ENCODE results near the gene VPS26A.

The VPS26A gene

DNA sequence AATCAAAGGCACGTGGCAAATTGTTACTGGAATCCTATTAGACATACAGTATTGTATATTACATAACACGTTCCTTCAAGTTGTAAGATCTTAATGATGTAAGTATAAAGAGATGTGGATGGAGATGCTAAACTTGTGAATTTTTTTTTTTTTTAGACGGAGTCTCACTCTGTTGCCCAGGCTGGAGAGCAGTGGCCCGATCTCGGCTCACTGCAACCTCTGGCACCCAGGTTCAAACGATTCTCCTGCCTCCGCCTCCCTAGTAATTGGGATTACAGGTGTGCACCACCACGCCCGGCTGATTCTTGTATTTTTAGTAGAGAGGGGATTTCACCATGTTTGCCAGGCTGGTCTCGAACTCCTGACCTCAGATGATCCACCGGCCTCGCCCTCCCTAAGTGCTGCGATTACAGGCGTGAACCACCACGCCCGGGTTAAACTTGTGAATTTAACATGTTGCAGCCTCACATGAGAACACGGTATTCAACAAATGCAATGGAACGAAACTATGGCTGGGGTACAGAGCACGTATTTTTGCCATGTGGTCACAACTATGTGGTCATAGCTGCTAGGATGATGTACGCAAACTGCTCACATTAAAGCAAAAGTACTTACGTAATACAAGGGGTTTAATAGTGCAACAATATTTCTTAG lies 55.2 kb downstream of the VPS26A start:
- DNase-seq = peak; percentile 69 to 90

DNA sequence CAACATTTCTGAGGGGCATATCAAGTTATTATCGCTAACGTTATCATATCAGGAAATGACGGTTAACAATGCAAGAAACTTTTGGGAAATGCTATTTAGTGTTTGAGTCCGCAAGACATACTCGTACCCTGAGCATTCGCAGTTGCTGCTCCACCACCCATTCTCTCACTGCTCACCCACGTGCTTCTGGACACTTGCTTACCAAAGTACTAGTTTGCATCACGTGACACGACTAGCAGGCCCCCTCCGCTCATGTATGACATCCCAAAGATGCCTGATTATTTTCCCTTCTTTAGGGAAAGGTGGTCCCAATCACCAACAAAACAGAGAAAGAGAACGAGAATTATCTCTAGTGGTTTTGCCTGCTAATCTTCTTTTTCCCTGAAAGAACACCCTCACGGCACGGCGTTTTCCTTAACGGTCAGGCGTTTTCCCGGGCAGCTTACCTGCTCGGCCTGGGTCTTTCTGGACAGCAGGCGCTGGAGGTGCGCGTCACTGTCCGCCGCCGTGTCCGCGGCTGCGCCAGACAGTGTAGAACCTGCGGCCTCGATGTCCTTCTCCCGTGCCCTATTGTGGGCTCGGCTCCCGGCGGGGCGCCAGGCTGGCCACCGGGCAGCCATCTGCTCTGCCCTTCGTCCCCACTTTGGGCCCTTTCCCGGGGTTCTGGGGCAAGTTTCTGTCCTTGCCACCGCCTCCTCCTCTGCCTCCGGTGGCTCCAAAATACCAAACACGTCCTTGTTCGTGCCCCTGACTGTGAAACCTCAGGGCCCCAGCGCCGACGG lies 56.0 kb downstream of the VPS26A start, which contains the start of gene SUPV3L1:
SUPV3L1 (plus strand) TSS at position 492 of the 782 bp plus-strand sequence; CDS start at position 550, 58 bp downstream.
- peak; percentile 96 to 97 for DNase-seq

DNA sequence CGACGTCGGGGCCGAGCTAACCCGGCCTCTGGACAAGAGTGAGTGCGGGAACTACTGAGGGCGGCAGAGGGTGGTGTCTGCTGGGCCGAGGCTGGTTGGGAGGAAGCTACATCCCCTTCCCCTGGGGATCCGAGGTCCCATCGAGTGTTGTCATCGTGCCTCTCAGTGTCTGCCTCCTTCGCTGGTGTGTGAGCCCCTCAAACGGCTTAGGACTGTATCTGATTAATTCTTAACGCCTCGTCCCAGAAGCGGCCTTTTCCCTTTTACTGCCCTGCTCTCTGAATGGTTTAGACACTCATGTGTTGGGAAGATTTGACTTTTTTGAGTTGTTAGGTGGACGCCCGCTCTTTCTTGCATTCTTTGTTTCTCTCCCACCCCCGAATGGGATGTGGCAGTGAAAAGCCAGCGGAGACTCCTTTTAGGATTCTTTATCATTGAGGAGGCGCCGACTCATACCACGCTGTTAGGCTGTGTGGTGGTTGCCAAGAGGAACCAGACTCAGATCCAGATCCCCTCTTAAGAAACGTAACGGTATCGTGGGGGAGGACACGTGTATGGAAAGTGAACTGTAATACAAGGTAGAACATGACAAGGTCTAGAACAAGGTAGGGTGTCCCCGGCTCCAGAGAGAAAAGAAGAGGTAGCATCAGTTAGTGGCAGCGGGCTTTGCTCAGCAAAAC lies 56.7 kb downstream of the VPS26A start:
- no peak for DNase-seq

DNA sequence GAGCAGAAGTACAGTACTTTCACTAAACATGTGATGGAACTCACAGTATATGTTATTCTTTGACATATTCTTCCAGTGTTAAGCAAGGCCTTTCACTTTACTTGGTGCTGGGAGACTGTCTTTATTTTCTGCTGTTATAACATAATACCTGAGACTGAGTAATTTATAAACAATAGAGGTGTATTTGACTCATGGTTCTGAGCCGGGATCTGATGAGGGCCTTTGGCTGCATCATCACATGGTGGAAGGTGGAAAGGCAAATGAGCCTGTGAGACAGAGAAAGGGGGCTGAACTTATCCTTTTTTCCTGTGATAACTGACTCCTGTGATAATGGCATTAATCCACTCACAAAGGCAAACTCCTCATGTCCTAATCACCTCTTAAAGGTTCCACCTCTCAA lies 57.5 kb downstream of the VPS26A start:
- no peak for DNase-seq

DNA sequence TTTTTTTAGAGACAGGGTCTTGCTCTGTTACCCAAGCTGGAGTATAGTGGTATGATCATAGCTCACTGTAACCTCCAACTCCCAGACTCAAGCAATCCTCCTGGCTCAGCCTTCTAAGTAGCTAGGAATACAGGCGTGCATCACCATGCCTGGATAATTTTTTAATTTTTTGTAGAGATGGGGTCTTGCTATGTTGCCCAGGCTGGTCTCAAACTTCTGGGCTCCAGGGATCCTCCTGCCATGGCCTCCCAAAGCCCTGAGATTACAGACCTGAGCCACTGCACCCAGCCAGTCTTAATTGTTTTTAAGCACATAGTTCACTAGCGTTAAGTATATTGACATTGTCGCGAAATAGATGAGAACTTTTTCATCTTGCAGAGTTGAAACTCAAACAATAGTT lies 58.0 kb downstream of the VPS26A start:
- DNase-seq = no peak

DNA sequence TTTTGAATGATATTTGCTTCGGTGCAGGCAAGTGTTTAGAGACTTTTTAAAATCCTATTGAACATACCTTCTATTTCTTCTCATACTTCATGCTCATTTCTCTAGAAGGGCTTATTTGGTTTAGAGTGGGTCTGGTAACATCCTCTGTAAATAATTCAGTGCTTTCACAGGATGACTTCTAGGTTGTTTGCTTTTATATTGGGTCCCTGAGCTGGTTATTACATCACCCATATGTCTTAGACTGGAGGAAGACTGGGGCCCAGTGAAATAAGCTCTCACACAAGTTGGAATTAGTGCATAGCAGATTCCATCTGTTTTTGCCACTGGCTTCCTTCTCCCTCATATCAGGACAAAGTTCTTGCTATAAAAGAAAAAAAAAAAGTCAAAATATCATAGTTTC lies 62.5 kb downstream of the VPS26A start:
- DNase-seq = no peak

DNA sequence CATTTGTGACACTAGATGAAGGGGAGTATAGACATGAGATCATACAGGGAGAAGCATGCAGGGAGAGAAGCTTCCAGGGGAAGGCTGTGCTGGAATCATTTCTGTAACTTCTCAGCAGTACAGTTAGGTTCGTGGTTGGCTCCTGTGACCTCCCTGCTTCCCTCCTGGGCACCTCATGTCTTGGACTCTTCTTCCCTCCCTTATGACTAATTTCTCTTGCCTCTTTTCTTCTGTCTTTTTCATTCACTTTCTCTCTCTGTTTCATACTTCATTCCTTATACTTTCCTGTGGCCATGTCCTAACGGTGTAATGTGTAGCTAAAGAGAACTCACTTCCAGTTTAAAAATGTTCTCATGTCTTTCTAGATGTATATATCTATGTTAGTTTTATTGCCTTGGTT lies 77.1 kb downstream of the VPS26A start:
- no peak for DNase-seq

DNA sequence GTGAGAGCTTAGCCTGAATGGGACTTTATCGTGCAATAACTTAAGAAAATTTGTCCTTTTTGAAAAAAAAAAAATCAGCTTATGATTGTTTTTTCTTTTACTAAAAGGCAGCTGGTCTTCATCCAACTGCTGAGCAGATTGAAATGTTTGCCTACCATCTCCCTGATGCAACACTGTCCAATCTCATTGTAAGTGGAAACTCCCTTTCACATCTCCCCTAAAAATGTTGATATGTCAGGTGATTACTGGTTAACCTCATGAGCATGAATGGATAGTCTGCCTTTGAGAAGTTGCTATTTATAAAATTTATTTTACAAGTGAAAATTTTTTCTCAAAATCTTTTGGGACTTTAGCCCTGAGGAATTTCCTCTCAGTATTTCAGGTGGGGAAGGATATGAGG lies 78.4 kb downstream of the VPS26A start:
- DNase-seq = no peak

DNA sequence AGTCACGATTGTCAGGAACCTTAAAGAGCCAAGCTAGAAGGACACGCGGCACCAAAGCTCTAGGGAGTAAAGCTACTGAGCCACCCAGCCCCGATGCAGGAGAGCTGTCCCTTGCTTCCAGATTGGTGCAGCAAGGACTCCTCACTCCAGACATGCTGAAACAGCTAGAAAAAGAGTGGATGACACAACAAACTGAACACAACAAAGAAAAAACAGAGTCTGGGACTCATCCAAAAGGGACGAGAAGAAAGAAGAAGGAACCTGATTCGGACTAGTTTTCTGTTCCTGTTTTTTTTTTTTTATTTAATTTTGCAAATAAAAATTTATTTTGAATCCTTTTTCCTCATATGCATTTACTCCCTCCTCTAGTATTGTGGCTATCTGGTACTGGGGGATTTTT lies 84.8 kb downstream of the VPS26A start:
- DNase-seq = no peak

DNA sequence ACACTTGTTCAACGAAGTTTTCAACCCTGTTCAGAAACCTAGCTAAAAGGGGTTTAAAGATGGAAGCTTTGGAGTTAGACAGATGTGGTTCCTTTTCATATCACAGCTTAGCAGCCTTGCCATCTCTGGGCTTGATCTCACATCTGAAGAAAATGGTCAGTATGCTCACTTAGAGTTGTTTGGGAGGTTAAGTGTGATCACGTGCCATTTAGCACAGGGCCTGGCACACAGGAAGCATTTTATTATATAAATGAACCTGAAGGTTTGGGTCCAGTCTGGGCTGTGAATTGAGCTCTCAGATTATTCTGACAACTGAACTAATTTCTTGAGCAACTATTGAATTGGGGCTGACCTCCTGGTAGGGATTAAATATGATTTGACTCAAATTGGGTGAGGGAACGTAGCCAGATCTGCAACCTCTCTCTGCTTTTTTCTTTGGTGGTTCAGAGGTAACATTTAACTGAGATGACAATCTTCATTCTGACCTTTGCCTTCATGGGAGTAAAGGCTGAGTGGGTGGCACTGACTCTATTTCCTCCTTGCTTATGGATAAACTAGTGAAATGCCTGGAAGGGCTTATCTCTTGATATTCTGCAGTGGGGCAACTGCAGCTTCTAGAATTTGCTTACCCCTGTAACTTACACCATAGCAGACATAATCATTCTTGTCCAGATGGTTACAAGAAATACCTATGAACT lies 86.0 kb downstream of the VPS26A start:
- no peak for DNase-seq

DNA sequence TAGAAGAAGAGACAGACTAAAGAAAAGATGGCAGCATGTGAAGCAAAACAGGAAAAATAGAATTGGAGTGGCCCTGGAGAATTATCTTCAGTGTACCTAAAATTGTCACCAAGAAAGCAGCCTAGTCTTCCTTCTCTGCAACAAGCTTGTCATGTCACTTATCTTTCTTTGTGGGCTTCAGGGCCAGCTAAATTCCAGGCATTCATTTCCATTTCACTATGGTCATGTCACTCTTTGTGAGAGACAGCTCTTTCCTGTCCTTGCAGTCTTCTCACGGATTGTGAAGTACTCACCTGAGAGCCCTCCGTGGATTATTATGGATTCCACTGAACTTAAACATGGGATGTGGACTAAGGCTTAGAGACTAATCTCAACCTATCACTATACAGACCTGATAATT lies 87.1 kb downstream of the VPS26A start:
- DNase-seq = no peak

DNA sequence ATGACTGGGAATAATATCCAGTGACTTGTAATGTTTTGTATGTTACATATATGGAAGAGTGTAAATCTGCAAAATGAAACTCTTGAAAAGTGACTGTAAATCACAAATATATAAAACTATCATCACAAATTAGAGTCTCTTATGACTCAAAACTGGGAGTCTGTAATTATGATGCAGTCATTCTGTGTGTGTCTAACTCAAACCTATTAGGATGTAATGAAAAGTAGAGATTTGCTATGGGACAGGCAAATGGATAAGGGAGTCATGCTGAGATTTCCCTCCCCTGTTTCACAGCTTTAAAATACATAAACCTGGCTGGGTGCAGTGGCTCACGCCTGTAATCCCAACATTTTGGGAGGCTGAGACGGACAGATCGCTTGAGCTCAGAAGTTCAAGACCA lies 87.5 kb downstream of the VPS26A start:
- no peak for DNase-seq

DNA sequence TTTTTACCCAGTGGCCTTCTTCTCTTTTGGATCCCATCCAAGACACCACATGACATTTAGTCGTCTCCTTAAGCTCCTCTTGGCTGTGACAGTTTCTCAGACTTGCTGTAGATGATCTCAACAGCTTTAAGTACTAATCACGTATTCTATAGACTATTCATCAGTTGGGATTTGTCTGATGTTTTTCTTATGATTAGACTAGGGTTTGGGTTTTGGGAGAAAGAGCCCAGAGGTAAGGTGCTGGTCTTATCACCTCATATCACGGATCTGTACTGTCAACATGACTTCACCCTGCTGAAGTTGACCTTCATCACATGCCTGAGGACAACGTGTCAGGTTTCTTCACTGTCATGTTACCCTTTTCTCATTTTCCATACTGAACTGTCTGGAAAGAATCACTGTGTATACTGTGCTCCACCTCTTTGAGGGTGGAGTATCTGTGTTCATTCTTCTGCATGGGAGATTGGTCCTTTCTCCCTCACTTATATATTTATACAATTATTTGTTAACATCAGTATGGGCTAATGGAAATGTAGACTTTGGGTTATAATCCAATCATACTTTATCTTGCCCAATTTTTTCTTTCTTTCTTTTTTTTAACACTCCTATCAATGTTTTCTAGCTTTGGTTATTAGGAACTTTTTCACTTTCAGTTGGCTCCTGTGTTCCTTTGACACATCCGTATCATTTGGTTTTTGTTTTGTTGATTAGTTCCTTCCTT lies 89.8 kb downstream of the VPS26A start:
- DNase-seq = no peak

DNA sequence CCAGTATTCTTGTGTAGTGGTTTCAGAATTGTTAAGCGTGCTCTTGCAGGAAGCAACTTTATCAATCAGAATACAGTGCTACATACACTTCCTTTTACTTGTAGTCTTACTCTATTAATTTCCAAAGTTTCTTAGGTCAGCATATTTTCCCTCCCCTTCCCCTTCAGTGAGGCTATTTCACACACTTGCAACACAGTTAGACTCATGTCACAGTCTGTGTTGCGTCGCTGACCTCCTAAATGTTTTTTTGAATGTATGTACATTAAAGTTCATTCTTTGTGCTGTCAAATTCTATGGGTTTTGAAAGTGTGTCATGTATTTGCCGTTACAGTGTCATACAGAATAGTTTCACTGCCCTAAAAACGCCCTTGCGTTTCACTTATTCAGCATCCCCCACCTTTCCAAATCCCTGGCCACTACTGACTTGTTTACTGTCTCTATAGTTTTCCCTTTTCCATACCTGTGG lies 90.7 kb downstream of the VPS26A start:
- peak; percentile 14 to 51 for DNase-seq

DNA sequence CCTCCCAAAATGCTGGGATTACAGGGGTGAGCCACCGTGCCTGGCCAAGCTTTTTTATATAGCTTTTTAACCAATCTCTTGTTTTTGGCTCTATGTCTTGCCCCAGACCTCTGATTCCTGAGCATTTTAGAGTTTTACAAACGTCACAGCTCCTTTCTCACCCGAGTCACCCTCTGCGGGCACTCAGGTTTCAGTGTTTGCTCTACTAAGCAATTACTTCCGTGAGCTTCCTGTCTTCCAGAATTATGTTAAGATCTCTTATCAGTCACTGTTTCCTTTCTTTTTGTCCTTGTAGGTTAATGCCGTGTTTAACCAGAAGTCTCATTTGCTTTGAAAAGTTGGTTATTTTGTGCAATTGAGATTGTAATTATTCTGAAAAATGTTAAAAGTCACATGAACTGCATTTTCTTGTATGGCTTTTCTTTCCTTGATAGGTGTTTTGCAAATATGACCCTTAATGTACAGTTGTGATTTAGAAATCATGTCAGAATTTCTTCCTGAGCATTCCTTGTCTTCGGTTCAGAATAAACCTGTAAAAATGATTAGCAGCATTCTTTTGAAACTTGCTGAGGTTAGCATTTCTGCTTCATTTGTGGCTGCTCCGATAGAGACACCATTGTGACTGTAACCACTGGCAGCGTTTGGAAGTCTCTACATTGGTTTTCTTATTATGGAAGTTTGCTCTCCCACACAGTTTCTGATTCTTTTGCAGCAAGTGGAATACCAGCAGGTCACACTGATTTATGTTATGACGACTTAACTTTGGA lies 91.6 kb downstream of the VPS26A start:
- peak; percentile 7 to 11 for DNase-seq

DNA sequence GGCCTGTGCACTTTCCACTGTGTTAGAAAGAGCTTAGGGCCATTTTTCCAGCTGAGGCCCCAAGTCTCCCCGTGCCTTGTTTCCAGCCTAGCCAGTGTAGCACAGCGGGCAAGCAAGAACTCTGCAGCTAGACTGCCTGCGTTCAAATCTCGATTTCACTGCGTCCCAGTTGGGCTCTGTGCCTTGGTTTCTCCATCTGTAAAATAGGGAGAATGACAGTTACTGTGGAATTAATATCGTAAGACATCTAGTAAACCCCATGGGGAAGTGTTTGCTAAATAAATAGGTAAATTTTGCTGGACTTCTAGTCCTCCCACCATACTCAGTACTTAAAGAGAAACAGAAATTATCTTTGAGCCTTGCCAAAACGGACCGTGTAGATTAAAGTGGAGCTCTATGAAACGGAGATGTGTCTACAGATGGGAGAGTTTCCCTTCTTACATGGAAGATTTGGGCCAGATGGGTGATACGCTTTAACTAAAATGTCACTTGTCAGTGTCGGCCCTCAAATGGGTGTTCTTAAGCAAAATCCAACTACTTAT lies 92.7 kb downstream of the VPS26A start:
- no peak for DNase-seq

DNA sequence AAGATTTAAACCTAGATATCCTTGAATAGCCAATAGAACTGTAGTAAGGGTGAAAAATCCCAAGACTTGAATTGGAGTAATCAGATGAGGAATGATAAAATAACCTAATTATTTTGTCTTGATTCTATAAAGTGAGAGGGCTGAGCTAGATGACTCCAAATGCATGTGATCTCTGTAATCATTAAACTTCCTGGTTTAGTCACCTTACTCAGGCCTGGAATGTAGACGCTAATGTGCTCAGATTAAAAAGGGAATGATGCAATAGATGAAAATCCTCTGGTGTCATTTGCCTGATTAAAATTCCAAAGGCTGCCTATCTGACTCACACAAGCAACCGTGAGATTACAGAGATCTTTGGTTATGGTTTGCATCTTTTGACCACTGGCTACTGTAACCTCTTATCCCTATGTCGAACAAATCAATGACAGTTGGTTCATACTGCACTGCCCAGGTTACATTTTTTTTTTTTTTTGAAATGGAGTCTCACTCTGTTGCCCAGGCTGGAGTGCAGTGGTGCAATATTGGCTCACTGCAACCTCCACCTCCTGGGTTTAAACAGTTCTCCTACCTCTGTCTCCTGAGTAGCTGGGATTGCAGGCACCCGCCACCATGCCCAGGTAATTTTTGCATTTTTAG lies 93.3 kb downstream of the VPS26A start:
- DNase-seq = no peak

DNA sequence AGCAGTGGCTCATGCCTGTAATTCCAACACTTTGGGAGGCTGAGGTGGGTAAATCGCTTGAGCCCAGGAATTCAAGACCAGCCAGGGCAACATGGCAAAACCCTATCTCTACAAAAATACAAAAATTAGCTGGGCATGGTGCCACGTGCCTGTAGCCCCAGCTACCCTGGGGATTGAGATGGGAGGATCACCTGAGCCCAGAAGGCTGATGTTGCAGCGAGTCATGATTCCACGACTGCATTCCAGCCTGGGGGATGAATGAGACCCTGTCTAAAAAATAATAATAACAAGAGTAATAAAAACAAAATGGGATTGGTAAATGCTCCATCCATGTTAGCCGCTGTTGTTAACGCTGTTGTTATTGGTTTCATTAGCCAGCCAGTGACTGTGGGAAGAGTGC lies 94.9 kb downstream of the VPS26A start:
- no peak for DNase-seq

DNA sequence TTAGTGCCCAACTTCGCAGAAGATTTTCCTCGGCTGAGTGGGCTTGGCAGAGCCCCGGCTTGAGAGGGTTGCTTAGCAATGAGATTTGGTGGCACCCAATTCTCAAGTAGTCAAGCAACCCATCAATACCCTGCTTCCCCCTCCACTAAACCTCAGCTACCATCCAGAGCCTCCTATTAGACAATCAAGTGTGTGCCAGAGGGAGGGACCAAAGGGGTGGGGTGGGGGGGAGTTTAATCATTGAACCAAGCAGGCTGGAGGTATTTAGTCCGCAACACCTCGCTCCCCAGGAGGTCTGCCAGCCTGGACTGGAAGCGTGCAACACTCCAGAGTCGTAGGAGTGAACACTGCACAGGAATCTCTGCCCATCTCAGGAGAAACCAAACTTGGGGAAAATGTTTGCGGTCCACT lies 96.1 kb downstream of the VPS26A start, which contains the start of gene HKDC1:
HKDC1 (plus strand) TSS at position 292 of the 411 bp plus-strand sequence; CDS start at position 396, 104 bp downstream.
- no peak for DNase-seq

DNA sequence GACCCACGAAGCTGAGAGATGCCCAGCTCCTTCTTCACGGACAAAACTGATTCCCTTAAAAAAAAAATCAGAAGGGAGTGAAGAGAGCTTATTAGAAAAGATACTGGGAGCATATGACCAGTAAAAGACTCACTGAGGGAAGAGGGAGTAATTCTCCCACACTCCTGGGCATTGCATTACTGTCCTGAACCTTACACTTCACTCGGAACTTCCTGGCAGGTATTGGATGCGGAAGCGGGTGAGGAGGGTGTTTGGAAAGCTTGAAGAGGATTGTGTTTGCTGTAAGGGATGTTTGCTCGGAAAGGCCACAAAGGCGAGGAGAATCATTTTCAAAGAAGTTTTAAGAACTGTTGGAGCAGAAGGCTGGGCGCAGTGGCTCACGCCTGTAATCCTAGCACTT lies 96.5 kb downstream of the VPS26A start:
- no peak for DNase-seq

Data from AML-193 (cell line).